Ramos (cell line): ENCODE results near the gene APEH.

Experiments used
- in situ Hi-C: fragments of 300-500 bp; cut with MboI; formaldehyde crosslinking; loops from one replicate; pipeline ENCODE4 v1.14.3; 2022; ENCODE audit warnings: low sequenced_read_pairs; ENCODE audit not compliant: unreplicated experiment

APEH gene

GRCh38 chr3:49673715-49674496 lies at the start of gene APEH:
Gene APEH, plus strand, starts transcription at chr3:49674351. Its CDS starts 51 bp downstream, at chr3:49674402.
- in situ Hi-C loops, result loop anchor here (5.0 kb wide), 1 partner anchor 127 kb away; no protein-coding TSS in a partner anchor

GRCh38 chr3:49625071-49625470 lies 49.1 kb upstream of the APEH start:
- in situ Hi-C loops, result no loop called here

GRCh38 chr3:49626101-49626581 lies 48.0 kb upstream of the APEH start:
- in situ Hi-C loops, result no loop called here

- in situ Hi-C loops, result no loop called here
These were observed 47.4 kb upstream of the APEH start for GRCh38 chr3:49626796-49627195.

- in situ Hi-C loops, result no loop called here
These were observed 46.5 kb upstream of the APEH start for GRCh38 chr3:49627634-49628033.

GRCh38 chr3:49628249-49628648 lies 45.9 kb upstream of the APEH start:
- in situ Hi-C loops, result no loop called here

- in situ Hi-C loops, result no loop called here
These were observed 44.7 kb upstream of the APEH start for GRCh38 chr3:49629451-49629850.

- in situ Hi-C loops, result no loop called here
These were observed 44.3 kb upstream of the APEH start for GRCh38 chr3:49629866-49630265.

GRCh38 chr3:49630784-49631183 lies 43.4 kb upstream of the APEH start:
- in situ Hi-C loops, result no loop called here

GRCh38 chr3:49634736-49635135 lies 39.4 kb upstream of the APEH start:
- in situ Hi-C loops, result no loop called here

GRCh38 chr3:49636883-49637609 lies 37.1 kb upstream of the APEH start:
- in situ Hi-C loops, result no loop called here

GRCh38 chr3:49638445-49638844 lies 35.7 kb upstream of the APEH start:
- in situ Hi-C loops, result no loop called here

- in situ Hi-C loops, result no loop called here
These were observed 34.6 kb upstream of the APEH start for GRCh38 chr3:49639551-49639950.

GRCh38 chr3:49641292-49641691 lies 32.9 kb upstream of the APEH start:
- in situ Hi-C loops, result no loop called here

GRCh38 chr3:49641921-49642707 lies 32.0 kb upstream of the APEH start:
- in situ Hi-C loops, result no loop called here

- in situ Hi-C loops, result no loop called here
These were observed 31.4 kb upstream of the APEH start for GRCh38 chr3:49642708-49643145.

GRCh38 chr3:49644684-49645083 lies 29.5 kb upstream of the APEH start:
- in situ Hi-C loops, result no loop called here

- in situ Hi-C loops, result no loop called here
These were observed 27.9 kb upstream of the APEH start for GRCh38 chr3:49646236-49646635.

GRCh38 chr3:49647741-49648140 lies 26.4 kb upstream of the APEH start:
- in situ Hi-C loops, result no loop called here

- in situ Hi-C loops, result no loop called here
These were observed 25.7 kb upstream of the APEH start for GRCh38 chr3:49648354-49649019.
